Activated CD8-positive, alpha-beta memory T cell treated with anti-CD3 and anti-CD28 coated beads for 24 hours (primary cell): ENCODE data around the gene TCF3.
"Not testable (repeated sequence)": the region's sequence is repeated elsewhere in the genome, so short reads cannot be mapped to it uniquely, and the experiment has no call there.

Source experiments
- DNase-seq: peaks from one replicate; pipeline ENCODE4 v3.0.0-alpha.2; 2020

TCF3 gene

GRCh38 chr19:1652471-1653299, at the start of gene TCF3:
TSS of gene TCF3 (minus strand) at chr19:1652615. CDS start at chr19:1650248, 2,367 bp downstream.
- peak; percentile 99 for DNase-seq

GRCh38 chr19:1700733-1701663, 48.6 kb upstream of the TCF3 start:
- DNase-seq = no peak

- no peak for DNase-seq
Observed at GRCh38 chr19:1699998-1700732, 47.8 kb upstream of the TCF3 start.

GRCh38 chr19:1699386-1699785, 47.0 kb upstream of the TCF3 start:
- DNase-seq = no peak

- no peak for DNase-seq
Observed at GRCh38 chr19:1698636-1699035, 46.2 kb upstream of the TCF3 start.

GRCh38 chr19:1695481-1695880, 43.1 kb upstream of the TCF3 start:
- not testable (repeated sequence) for DNase-seq

- DNase-seq = no peak
Observed at GRCh38 chr19:1691589-1692290, 39.3 kb upstream of the TCF3 start.

GRCh38 chr19:1690699-1691307, 38.4 kb upstream of the TCF3 start:
- peak; percentile 80 for DNase-seq

- DNase-seq = not testable (repeated sequence)
Observed at GRCh38 chr19:1685785-1686184, 33.4 kb upstream of the TCF3 start.

GRCh38 chr19:1685046-1685445, 32.6 kb upstream of the TCF3 start:
- DNase-seq = no peak

GRCh38 chr19:1684573-1684912, 32.1 kb upstream of the TCF3 start:
- no peak for DNase-seq

GRCh38 chr19:1683869-1684572, 31.6 kb upstream of the TCF3 start:
- DNase-seq = no peak

- DNase-seq = no peak
Observed at GRCh38 chr19:1680976-1681375, 28.6 kb upstream of the TCF3 start.

- DNase-seq = no peak
Observed at GRCh38 chr19:1678073-1678472, 25.7 kb upstream of the TCF3 start.

GRCh38 chr19:1676351-1677266, 24.2 kb upstream of the TCF3 start:
- no peak for DNase-seq

GRCh38 chr19:1675633-1676350, 23.4 kb upstream of the TCF3 start:
- DNase-seq = no peak

- DNase-seq = no peak
Observed at GRCh38 chr19:1674293-1674679, 21.9 kb upstream of the TCF3 start.

GRCh38 chr19:1673645-1674292, 21.4 kb upstream of the TCF3 start:
- DNase-seq = no peak
